Prostate gland (tissue), 2 donors: ENCODE results near the gene CNKSR2. TPM values are rescaled to one million over a fixed set of nuclear protein-coding genes. Genes with fewer than 3 reads are reported as not detected.

Source experiments
- DNase-seq: peaks from one replicate; pipeline ENCODE4 v3.0.0-alpha.2; 2019; ENCODE audit warnings: low spot score
- H3K27ac ChIP-seq, 2 donors: fragments of 200-600 bp; sonication (generic); 2 replicates each; pipeline ENCODE4 v1.5.1; 2017 to 2019
- H3K27me3 ChIP-seq: fragments of 200-600 bp; sonication (generic); replicated peaks from 2 replicates; pipeline ENCODE4 v1.5.1; 2019; ENCODE audit not compliant: insufficient read depth
- H3K36me3 ChIP-seq, 2 donors: fragments of 200-600 bp; sonication (generic); 1 replicate in 1 of 2; 2 replicates in 1 of 2; pipeline versions ENCODE4 v1.5.1 to v1.8.1; 2017 to 2019
- H3K4me1 ChIP-seq: fragments of 200-600 bp; sonication (generic); replicated peaks from 2 replicates; pipeline ENCODE4 v1.5.1; 2019
- H3K4me3 ChIP-seq, 2 donors: fragments of 200-600 bp; sonication (generic); 2 replicates each; pipeline ENCODE4 v1.5.1; 2017 to 2019
- H3K9me3 ChIP-seq: fragments of 200-600 bp; sonication (generic); 2 replicates; pipeline ENCODE4 v1.5.1; 2017
- CTCF ChIP-seq, 4 experiments: fragments of 200-600 bp in 2 of 4; fragments of 450-650 bp in 2 of 4; sonication (generic) in 2 of 4; IDR thresholded peaks; 1 replicate in 3 of 4; 2 replicates in 1 of 4; pipeline ENCODE4 v1.5.1; 2016 to 2019; ENCODE audit warnings: antibody characterized with exemption in 4 of 4, mild to moderate bottlenecking in 2 of 4, moderate library complexity in 2 of 4
- POLR2A ChIP-seq: fragments of 450-650 bp; IDR thresholded peaks from one replicate; pipeline ENCODE4 v1.6.1; 2016; ENCODE audit warnings: antibody characterized with exemption, mild to moderate bottlenecking
- POLR2AphosphoS5 ChIP-seq: sonication (generic); formaldehyde crosslinking; IDR thresholded peaks from one replicate; pipeline ENCODE4 v1.6.1; 2017; ENCODE audit warnings: antibody characterized with exemption
- WGBS: methylation state at CpG from one replicate; pipeline ENCODE4 v1.1.5; 2018; 5-methylcytosine and 5-hydroxymethylcytosine counted together
- intact Hi-C: fragments of 100-400 bp; cut with DNase I; formaldehyde crosslinking; loops from one replicate; pipeline ENCODE4 v1.14.2; 2022
- total RNA-seq, 2 donors: library from RNA; depleted of rRNA; stranded (reverse); fragments of >200 nt; gene quantifications; one replicate each; pipeline ENCODE4 v1.1.0, GENCODE V29; 2016

Gene CNKSR2
- total RNA-seq, 2 donors from 2014 or later, result 6.8 to 10.0 TPM

GRCh38 chrX:21639775-21640174, 265.6 kb downstream of the CNKSR2 start:
- no peak overlapping the region for H3K4me3 ChIP-seq
- intact Hi-C loops, result no loop called here
- no peaks in the 10 kb centered on the region for H3K36me3 ChIP-seq
- WGBS, result 91% methylated on average over 3 of the region's 3 CpGs
- no peaks in the 10 kb centered on the region for H3K4me1 ChIP-seq
- H3K27ac ChIP-seq, result no peak overlapping the region
- TF ChIP-seq POLR2A, result no peak
- no peak for TF ChIP-seq CTCF (IDR thresholded peaks at IDR 0.05)
- no peak for TF ChIP-seq POLR2AphosphoS5
- H3K27me3 ChIP-seq, result no peaks in the 10 kb centered on the region
- DNase-seq, result no peak
- H3K9me3 ChIP-seq, result no peaks in the 10 kb centered on the region

- Histone ChIP-seq H3K27me3 (no peaks in the 10 kb centered on the region), H3K9me3 (no peaks in the 10 kb centered on the region), H3K27ac (no peak overlapping the region), H3K4me3 (no peak overlapping the region), H3K4me1 (no peaks in the 10 kb centered on the region), H3K36me3 (no peaks in the 10 kb centered on the region)
- intact Hi-C loops, result no loop called here
- no peak for DNase-seq
- no peak for TF ChIP-seq POLR2A
- TF ChIP-seq CTCF (IDR thresholded peaks at IDR 0.05), result no peak
- no peak for TF ChIP-seq POLR2AphosphoS5
Measured at GRCh38 chrX:21645431-21645830, 271.2 kb downstream of the CNKSR2 start.

- TF ChIP-seq POLR2A, result no peak
- TF ChIP-seq CTCF (IDR thresholded peaks at IDR 0.05), result no peak
- no peak for TF ChIP-seq POLR2AphosphoS5
- intact Hi-C loops, result no loop called here
- 87% methylated on average over 3 of the region's 3 CpGs for WGBS
Measured at GRCh38 chrX:21645886-21646285, 271.7 kb downstream of the CNKSR2 start.

DNA sequence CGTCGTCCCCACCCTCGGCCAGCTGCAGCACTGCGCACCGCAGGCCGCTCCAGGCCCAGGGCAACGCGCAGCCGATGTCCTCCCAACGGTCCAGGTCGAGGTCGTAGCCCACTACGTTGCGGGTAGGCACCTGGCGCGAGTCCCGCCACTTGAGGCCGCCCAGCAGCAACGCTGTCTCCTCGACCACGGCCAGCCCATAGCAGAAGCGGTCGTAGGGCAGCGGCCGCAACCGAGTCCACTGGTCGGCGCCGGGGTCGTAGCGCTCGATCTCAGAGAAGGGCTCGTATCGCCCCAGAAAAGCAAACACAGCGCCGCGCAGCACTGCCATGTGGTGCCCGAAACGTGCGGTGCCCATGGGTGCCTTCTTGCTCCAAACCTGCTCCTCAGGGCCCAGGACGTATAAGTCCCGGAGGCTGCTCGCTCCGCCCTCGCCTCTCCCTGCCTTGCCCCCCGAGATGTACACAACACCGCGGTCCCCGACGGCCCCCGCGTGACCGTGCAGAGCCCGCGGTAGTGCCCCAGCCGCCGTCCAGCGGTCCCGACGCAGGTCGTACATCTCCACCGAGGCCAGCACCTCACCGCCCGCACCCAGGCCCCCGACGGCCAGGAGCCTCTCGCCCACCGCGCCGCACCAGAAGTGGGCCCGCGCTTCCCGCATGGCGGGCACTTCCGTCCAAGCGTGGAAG, 281.8 kb downstream of the CNKSR2 start:
- intact Hi-C loops, result no loop called here
- H3K36me3 ChIP-seq, result no peaks in the 10 kb centered on the region
- H3K27ac ChIP-seq, result no peak overlapping the region
- no peaks in the 10 kb centered on the region for H3K9me3 ChIP-seq
- TF ChIP-seq CTCF (IDR thresholded peaks at IDR 0.05) (no peak), POLR2AphosphoS5 (no peak), POLR2A (no peak)
- no peak for DNase-seq
- H3K4me3 ChIP-seq, result no peak overlapping the region
- no peaks in the 10 kb centered on the region for H3K4me1 ChIP-seq
- no peaks in the 10 kb centered on the region for H3K27me3 ChIP-seq
- WGBS, result 59% methylated on average over 49 of the region's 76 CpGs

More at GRCh38 chrX:21645886-21646285, 271.7 kb downstream of the CNKSR2 start:
- H3K27me3 ChIP-seq, result no peaks in the 10 kb centered on the region
- no peak for DNase-seq
- H3K9me3 ChIP-seq, result no peaks in the 10 kb centered on the region
- H3K36me3 ChIP-seq, result no peaks in the 10 kb centered on the region
- H3K27ac ChIP-seq, result no peak overlapping the region
- H3K4me1 ChIP-seq, result no peaks in the 10 kb centered on the region
- H3K4me3 ChIP-seq, result no peak overlapping the region

GRCh38 chrX:21656587-21657317, 282.5 kb downstream of the CNKSR2 start:
- no peak for TF ChIP-seq POLR2A
- TF ChIP-seq POLR2AphosphoS5, result no peak
- no peak for TF ChIP-seq CTCF (IDR thresholded peaks at IDR 0.05)
- WGBS, result 51% methylated on average over 20 of the region's 61 CpGs
- no peak overlapping the region for H3K27ac ChIP-seq
- no peaks in the 10 kb centered on the region for H3K36me3 ChIP-seq
- H3K4me3 ChIP-seq, result no peak overlapping the region
- DNase-seq, result no peak
- H3K4me1 ChIP-seq, result no peaks in the 10 kb centered on the region
- no peaks in the 10 kb centered on the region for H3K27me3 ChIP-seq
- intact Hi-C loops, result no loop called here
- no peaks in the 10 kb centered on the region for H3K9me3 ChIP-seq
